ENCODE results near the gene GARNL3.

Gene GARNL3

GRCh38 chr9:127264462-127265219, at the start of gene GARNL3:
GARNL3 (plus strand) TSS chr9:127264774; CDS start chr9:127264878, 104 bp downstream.
- TF ChIP-seq CTCF (IDR thresholded peaks at IDR 0.05), result no peak
- DNase-seq (ENCODE audit: low spot score), result no peak
- H3K27ac ChIP-seq, result peak within 1 kb of the TSS in 1 of 2 donors; percentile 33
- H3K4me3 ChIP-seq, result peak within 1 kb of the TSS; percentile 14

- DNase-seq (ENCODE audit: low spot score), result no peak
- H3K4me3 ChIP-seq, result no peak overlapping the region
- TF ChIP-seq CTCF (IDR thresholded peaks at IDR 0.05), result no peak
- H3K27ac ChIP-seq, result no peak overlapping the region
Measured at GRCh38 chr9:127215268-127216209, 49.0 kb upstream of the GARNL3 start.

- H3K4me3 ChIP-seq, result no peak overlapping the region
- no peak for TF ChIP-seq CTCF (IDR thresholded peaks at IDR 0.05)
- no peak for DNase-seq (ENCODE audit: low spot score)
- H3K27ac ChIP-seq, result no peak overlapping the region
Measured at GRCh38 chr9:127216210-127216887, 48.2 kb upstream of the GARNL3 start.

- no peak overlapping the region for H3K27ac ChIP-seq
- no peak for DNase-seq (ENCODE audit: low spot score)
- no peak for TF ChIP-seq CTCF (IDR thresholded peaks at IDR 0.05)
- H3K4me3 ChIP-seq, result no peak overlapping the region
Measured at GRCh38 chr9:127216888-127217217, 47.7 kb upstream of the GARNL3 start.

GRCh38 chr9:127218818-127219217, 45.8 kb upstream of the GARNL3 start:
- DNase-seq (ENCODE audit: low spot score), result no peak
- Histone ChIP-seq H3K27ac (no peak overlapping the region), H3K4me3 (no peak overlapping the region)
- TF ChIP-seq CTCF (IDR thresholded peaks at IDR 0.05), result no peak

GRCh38 chr9:127219520-127219919, 45.1 kb upstream of the GARNL3 start:
- no peak for TF ChIP-seq CTCF (IDR thresholded peaks at IDR 0.05)
- Histone ChIP-seq H3K4me3 (no peak overlapping the region), H3K27ac (no peak overlapping the region)
- no peak for DNase-seq (ENCODE audit: low spot score)

All from coronary artery (tissue), 2 donors.